SU-DHL-6 (cell line): Measurements from ENCODE around the gene RNF141.

Source experiments
- H2AFZ ChIP-seq: fragments of 200-600 bp; sonication (generic); 2 replicates; pipeline ENCODE4 v1.6.1; 2014; ENCODE audit warnings: low read depth, mild to moderate bottlenecking, moderate library complexity, mixed read lengths, antibody characterized with exemption, low read length; ENCODE audit not compliant: severe bottlenecking
- H3F3A ChIP-seq: fragments of 200-600 bp; shearing (Covaris generic); 2 replicates; pipeline ENCODE4 v1.6.0; 2016; ENCODE audit warnings: antibody characterized with exemption, mild to moderate bottlenecking; ENCODE audit not compliant: insufficient read depth
- H3K27ac ChIP-seq: fragments of 200-600 bp; sonication (generic); 2 replicates; pipeline ENCODE4 v1.5.1; 2016; ENCODE audit warnings: low read depth, mild to moderate bottlenecking, low read length, moderate library complexity, mixed read lengths
- H3K27me3 ChIP-seq: fragments of 200-600 bp; sonication (generic), shearing (Covaris generic); 2 replicates; pipeline ENCODE4 v1.6.0; 2014; ENCODE audit warnings: mild to moderate bottlenecking, low read length
- H3K36me3 ChIP-seq: fragments of 200-600 bp; sonication (generic); 2 replicates; pipeline ENCODE4 v1.6.1; 2014; ENCODE audit warnings: mild to moderate bottlenecking, low read length, mixed read lengths
- H3K4me2 ChIP-seq: fragments of 300-600, 200-600 bp; shearing (Covaris generic), sonication (generic); 2 replicates; pipeline ENCODE4 v1.6.0; 2014; ENCODE audit warnings: low read length, low read depth, mild to moderate bottlenecking; ENCODE audit not compliant: poor library complexity, severe bottlenecking
- H3K4me3 ChIP-seq: fragments of 200-600 bp; sonication (generic); 2 replicates; pipeline ENCODE4 v1.5.1; 2014; ENCODE audit warnings: antibody characterized with exemption, low read length, mild to moderate bottlenecking, mixed read lengths; ENCODE audit not compliant: insufficient read depth, poor library complexity, severe bottlenecking
- H3K79me2 ChIP-seq: fragments of 200-600 bp; sonication (generic); 2 replicates; pipeline ENCODE4 v1.6.1; 2014; ENCODE audit warnings: mild to moderate bottlenecking, low read length, moderate library complexity; ENCODE audit not compliant: insufficient read depth
- H3K9ac ChIP-seq: fragments of 200-600 bp; sonication (generic); 2 replicates; pipeline ENCODE4 v1.7.0; 2014; ENCODE audit warnings: mild to moderate bottlenecking, low read length
- H3K9me2 ChIP-seq: fragments of 200-600 bp; sonication (generic); replicated peaks from 2 replicates; pipeline ENCODE4 v1.6.1; 2014; ENCODE audit warnings: low read length; ENCODE audit not compliant: insufficient read depth
- H3K9me3 ChIP-seq: fragments of 200-600 bp; sonication (generic); 2 replicates; pipeline ENCODE4 v1.6.1; 2014; ENCODE audit warnings: low read length, mixed read lengths; ENCODE audit not compliant: insufficient read depth
- H4K20me1 ChIP-seq: fragments of 200-600 bp; sonication (generic); 2 replicates; pipeline ENCODE4 v1.6.1; 2014; ENCODE audit warnings: low read depth, mild to moderate bottlenecking, antibody characterized with exemption, low read length, moderate library complexity, mixed read lengths
- CTCF ChIP-seq: fragments of 200-600 bp; sonication (generic); IDR thresholded peaks from one replicate; pipeline ENCODE4 v1.5.1; 2017; ENCODE audit warnings: antibody characterized with exemption, mild to moderate bottlenecking, low read length, moderate library complexity; ENCODE audit not compliant: insufficient read depth, poor library complexity, severe bottlenecking
- EZH2phosphoT487 ChIP-seq: fragments of 200-600 bp; sonication (generic), shearing (Covaris generic); conservative IDR thresholded peaks from 2 replicates; pipeline ENCODE4 v1.6.1; 2018; ENCODE audit warnings: mild to moderate bottlenecking, antibody characterized with exemption, low read length, moderate library complexity, mixed read lengths

Gene RNF141

GRCh38 chr11:10518123-10518522 lies 22.9 kb downstream of the RNF141 start:
- Histone ChIP-seq H3K9ac (no peak overlapping the region), H3K4me3 (no peak overlapping the region), H3K79me2 (no peaks in the 10 kb centered on the region), H3K4me2 (no peak overlapping the region), H3K27ac (no peak overlapping the region), H2AFZ (no peak overlapping the region), H3K9me3 (no peaks in the 10 kb centered on the region), H4K20me1 (peaks cover 5% of the 10 kb centered on the region), H3F3A (no peaks in the 10 kb centered on the region), H3K9me2 (no peaks in the 10 kb centered on the region), H3K27me3 (no peaks in the 10 kb centered on the region), H3K36me3 (no peaks in the 10 kb centered on the region)
- TF ChIP-seq CTCF (no peak), EZH2phosphoT487 (no peak)

GRCh38 chr11:10515418-10515817 lies 25.6 kb downstream of the RNF141 start:
- Histone ChIP-seq H3K27me3 (no peaks in the 10 kb centered on the region), H3K36me3 (no peaks in the 10 kb centered on the region), H3K9me2 (no peaks in the 10 kb centered on the region), H3F3A (no peaks in the 10 kb centered on the region), H3K9me3 (no peaks in the 10 kb centered on the region), H2AFZ (no peak overlapping the region), H4K20me1 (peaks cover 11% of the 10 kb centered on the region), H3K9ac (no peak overlapping the region), H3K4me2 (no peak overlapping the region), H3K4me3 (no peak overlapping the region), H3K79me2 (no peaks in the 10 kb centered on the region), H3K27ac (no peak overlapping the region)
- no peak for TF ChIP-seq EZH2phosphoT487
- TF ChIP-seq CTCF, result no peak

DNA sequence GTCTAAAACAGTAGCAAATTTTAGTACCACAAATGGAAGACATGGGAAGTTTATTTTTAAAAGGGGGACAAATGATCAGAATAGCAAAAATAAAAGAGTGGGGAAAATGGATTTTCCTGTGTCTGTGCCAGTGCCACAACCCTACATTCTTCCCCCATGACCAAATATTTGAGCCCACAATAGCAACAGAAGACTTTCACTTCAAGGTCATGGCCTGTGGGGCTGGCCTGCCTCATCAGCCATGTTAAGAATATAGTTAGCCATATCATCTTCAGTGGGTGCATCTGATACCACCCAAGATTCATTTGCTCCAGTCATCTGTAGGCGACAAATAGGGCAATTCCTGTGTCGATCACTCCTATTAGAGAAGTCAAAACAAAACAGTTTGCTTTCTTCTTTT lies 26.3 kb downstream of the RNF141 start:
- H3K36me3 ChIP-seq, result no peaks in the 10 kb centered on the region

More for the DNA sequence above, 26.3 kb downstream of the RNF141 start:
- Histone ChIP-seq H2AFZ (no peak overlapping the region), H3K27me3 (no peaks in the 10 kb centered on the region), H3K9ac (no peak overlapping the region), H3F3A (no peaks in the 10 kb centered on the region), H3K4me2 (no peak overlapping the region), H3K27ac (no peak overlapping the region), H3K4me3 (no peak overlapping the region), H3K79me2 (no peaks in the 10 kb centered on the region), H3K9me2 (no peaks in the 10 kb centered on the region), H4K20me1 (peaks cover 11% of the 10 kb centered on the region), H3K9me3 (no peaks in the 10 kb centered on the region)
- TF ChIP-seq EZH2phosphoT487, result no peak
- TF ChIP-seq CTCF, result no peak
